ENCODE results near the gene ABCA2. TPM values are rescaled to one million over a fixed set of nuclear protein-coding genes. Genes with fewer than 3 reads are reported as not detected.

ABCA2 gene
- total RNA-seq, 4 donors from 2014 or later = 10.4 to 44.7 (median 33.4) TPM

- H3K4me1 ChIP-seq = peaks cover 36% of the 10 kb centered on the region
- H3K9me3 ChIP-seq = no peaks in the 10 kb centered on the region
- H3K27ac ChIP-seq = no peak overlapping the region
- H3K4me3 ChIP-seq = no peak overlapping the region
- H3K27me3 ChIP-seq = no peaks in the 10 kb centered on the region
- no peaks in the 10 kb centered on the region for H3K36me3 ChIP-seq
- WGBS = 86% methylated on average over 26 of the region's 26 CpGs
- DNase-seq (ENCODE audit: low spot score in 2 of 2) = no peak
- no peak for TF ChIP-seq POLR2A (IDR thresholded peaks at IDR 0.05)
- no peak for TF ChIP-seq POLR2AphosphoS5 (IDR thresholded peaks at IDR 0.05)
- no peak for TF ChIP-seq EP300 (IDR thresholded peaks at IDR 0.05)
Measured at GRCh38 chr9:136964833-136965422, 63.1 kb downstream of the ABCA2 start.

DNA sequence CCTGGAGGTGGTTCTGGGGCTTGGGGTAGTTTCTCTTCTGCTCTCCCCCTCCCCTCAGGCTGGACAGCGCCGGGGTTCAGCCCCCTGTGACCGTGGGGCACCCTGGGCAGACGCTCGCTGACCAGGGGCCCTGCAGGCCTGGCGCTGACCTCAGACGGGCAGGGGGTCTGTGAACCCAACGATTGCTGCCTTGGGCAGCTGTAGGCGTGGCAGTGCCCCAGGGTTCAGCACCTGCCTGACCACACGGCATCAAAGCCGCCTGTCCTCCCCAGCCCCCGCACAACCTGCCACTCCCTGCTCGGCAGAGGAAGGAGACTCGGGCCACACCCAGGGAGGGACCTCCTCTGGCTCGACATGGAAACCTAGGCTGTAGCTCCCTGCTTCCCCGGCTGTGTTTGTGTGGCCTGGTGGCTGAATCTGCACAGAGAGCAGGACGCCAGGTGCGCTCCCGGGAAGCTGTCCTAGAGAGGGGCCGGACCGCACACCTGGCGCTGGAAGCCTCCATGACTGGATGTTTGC lies 63.8 kb downstream of the ABCA2 start:
- no peak for TF ChIP-seq EP300 (IDR thresholded peaks at IDR 0.05)
- no peak for TF ChIP-seq POLR2A (IDR thresholded peaks at IDR 0.05)
- TF ChIP-seq, protein P1, sequence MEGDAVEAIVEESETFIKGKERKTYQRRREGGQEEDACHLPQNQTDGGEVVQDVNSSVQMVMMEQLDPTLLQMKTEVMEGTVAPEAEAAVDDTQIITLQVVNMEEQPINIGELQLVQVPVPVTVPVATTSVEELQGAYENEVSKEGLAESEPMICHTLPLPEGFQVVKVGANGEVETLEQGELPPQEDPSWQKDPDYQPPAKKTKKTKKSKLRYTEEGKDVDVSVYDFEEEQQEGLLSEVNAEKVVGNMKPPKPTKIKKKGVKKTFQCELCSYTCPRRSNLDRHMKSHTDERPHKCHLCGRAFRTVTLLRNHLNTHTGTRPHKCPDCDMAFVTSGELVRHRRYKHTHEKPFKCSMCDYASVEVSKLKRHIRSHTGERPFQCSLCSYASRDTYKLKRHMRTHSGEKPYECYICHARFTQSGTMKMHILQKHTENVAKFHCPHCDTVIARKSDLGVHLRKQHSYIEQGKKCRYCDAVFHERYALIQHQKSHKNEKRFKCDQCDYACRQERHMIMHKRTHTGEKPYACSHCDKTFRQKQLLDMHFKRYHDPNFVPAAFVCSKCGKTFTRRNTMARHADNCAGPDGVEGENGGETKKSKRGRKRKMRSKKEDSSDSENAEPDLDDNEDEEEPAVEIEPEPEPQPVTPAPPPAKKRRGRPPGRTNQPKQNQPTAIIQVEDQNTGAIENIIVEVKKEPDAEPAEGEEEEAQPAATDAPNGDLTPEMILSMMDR (IDR thresholded peaks at IDR 0.05) = no peak
- TF ChIP-seq POLR2AphosphoS5 (IDR thresholded peaks at IDR 0.05) = no peak
- Histone ChIP-seq H3K36me3 (no peaks in the 10 kb centered on the region), H3K9me3 (no peaks in the 10 kb centered on the region), H3K4me3 (no peak overlapping the region), H3K4me1 (peaks cover 41% of the 10 kb centered on the region), H3K27ac (no peak overlapping the region), H3K27me3 (no peaks in the 10 kb centered on the region)
- no peak for DNase-seq (ENCODE audit: low spot score in 2 of 2)
- WGBS = 57% methylated on average over 15 of the region's 22 CpGs

DNA sequence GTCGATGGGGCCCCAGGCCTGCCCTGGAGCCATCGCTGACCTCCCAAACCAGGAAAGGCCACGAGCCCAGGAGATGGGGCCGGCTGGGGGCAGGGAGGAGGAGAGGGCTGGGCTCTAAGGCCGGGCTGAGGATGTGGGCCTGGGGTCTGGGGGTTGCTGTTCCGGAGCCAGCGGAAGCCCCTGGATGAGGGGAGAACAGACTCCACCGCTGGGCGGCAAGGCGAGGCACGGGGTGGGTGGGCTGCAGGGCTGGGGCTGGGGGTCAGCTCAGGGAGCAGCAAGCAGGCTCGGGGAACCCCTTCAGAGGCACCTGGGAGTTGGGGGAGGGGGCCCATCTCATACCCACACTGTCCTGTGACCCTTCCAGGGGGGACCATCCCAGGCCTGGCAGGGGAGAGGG lies 64.3 kb downstream of the ABCA2 start:
- DNase-seq (ENCODE audit: low spot score in 2 of 2) = no peak
- Histone ChIP-seq H3K4me3 (no peak overlapping the region), H3K9me3 (no peaks in the 10 kb centered on the region), H3K4me1 (peaks cover 41% of the 10 kb centered on the region), H3K36me3 (no peaks in the 10 kb centered on the region), H3K27me3 (no peaks in the 10 kb centered on the region), H3K27ac (no peak overlapping the region)
- no peak for TF ChIP-seq EP300 (IDR thresholded peaks at IDR 0.05)
- TF ChIP-seq, protein P1 (IDR thresholded peaks at IDR 0.05) = no peak
- TF ChIP-seq POLR2A (IDR thresholded peaks at IDR 0.05) = no peak
- no peak for TF ChIP-seq POLR2AphosphoS5 (IDR thresholded peaks at IDR 0.05)
- 84% methylated on average over 8 of the region's 12 CpGs for WGBS

- Histone ChIP-seq H3K4me3 (no peak overlapping the region), H3K9me3 (no peaks in the 10 kb centered on the region), H3K27ac (no peak overlapping the region), H3K4me1 (peaks cover 41% of the 10 kb centered on the region), H3K27me3 (no peaks in the 10 kb centered on the region), H3K36me3 (no peaks in the 10 kb centered on the region)
- TF ChIP-seq POLR2AphosphoS5 (IDR thresholded peaks at IDR 0.05) (no peak), POLR2A (IDR thresholded peaks at IDR 0.05) (no peak), EP300 (IDR thresholded peaks at IDR 0.05) (no peak)
- TF ChIP-seq, protein P1 (IDR thresholded peaks at IDR 0.05) = no peak
- no peak for DNase-seq (ENCODE audit: low spot score in 2 of 2)
- 83% methylated on average over 9 of the region's 15 CpGs for WGBS
Measured at GRCh38 chr9:136963341-136963740, 64.7 kb downstream of the ABCA2 start.

DNA sequence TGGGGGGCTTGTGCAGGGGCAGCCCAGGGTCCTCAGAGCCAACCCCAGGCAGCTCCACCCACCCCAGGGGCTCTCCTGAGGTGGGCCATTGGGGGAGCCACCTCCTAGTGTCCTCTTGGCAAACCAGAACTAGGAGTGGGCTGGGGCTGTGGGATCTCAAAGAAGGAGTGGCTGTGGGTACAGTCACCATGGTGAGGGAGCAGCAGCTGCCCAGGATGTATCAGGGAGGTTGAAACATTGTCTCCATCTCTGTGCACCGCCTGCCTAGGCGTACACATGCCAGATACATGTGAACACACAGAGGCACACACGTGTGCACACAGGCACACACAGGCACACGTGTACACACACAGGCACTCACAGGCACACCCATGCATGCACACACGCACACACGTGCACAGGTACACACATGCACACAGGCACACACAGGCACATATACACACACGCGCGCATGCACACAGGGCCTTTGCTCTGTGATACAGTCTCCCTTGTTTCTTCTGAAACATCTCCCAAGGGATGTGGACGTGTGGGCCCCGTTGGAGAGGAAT lies 65.3 kb downstream of the ABCA2 start:
- Histone ChIP-seq H3K27ac (no peak overlapping the region), H3K4me3 (no peak overlapping the region), H3K36me3 (no peaks in the 10 kb centered on the region), H3K4me1 (peaks cover 41% of the 10 kb centered on the region), H3K27me3 (no peaks in the 10 kb centered on the region), H3K9me3 (no peaks in the 10 kb centered on the region)
- 84% methylated on average over 9 of the region's 11 CpGs for WGBS
- TF ChIP-seq POLR2A (IDR thresholded peaks at IDR 0.05) (no peak), POLR2AphosphoS5 (IDR thresholded peaks at IDR 0.05) (no peak), EP300 (IDR thresholded peaks at IDR 0.05) (no peak)
- TF ChIP-seq, protein P1 (IDR thresholded peaks at IDR 0.05) = no peak
- no peak for DNase-seq (ENCODE audit: low spot score in 2 of 2)
